GM10847 (cell line): ENCODE measurements around the gene PRMT5.
A peak's percentile ranks its signal among the peaks of the same experiment; 100 is the strongest.

Experiments used
- POLR2A ChIP-seq: IDR thresholded peaks from 2 replicates; pipeline ENCODE4 v1.6.1; 2011; ENCODE audit not compliant: insufficient read length; ENCODE audit errors: extremely low read depth

The PRMT5 gene

DNA sequence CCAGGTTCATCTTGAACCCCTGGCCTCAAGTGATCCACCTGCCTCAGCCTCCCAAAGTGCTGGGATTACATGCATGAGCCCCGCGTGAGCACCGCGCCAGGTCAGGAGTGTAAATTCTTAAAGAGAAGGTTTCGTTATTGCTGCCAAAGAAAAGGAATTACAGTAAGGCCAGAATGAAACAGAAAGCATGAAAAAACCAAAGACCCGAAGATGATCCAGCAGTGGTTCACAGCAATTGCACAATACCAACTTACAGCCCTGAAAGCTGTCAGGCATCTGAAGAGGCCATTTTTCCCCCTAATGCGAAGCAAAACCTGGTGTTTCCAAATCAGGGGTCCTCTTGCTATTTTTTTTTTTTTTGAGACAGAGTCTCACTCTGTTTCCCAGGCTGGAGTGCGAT is 20.6 kb downstream of the PRMT5 start:
- no peak for TF ChIP-seq POLR2A

GRCh38 chr14:22907429-22907828 is 21.7 kb downstream of the PRMT5 start:
- no peak for TF ChIP-seq POLR2A

DNA sequence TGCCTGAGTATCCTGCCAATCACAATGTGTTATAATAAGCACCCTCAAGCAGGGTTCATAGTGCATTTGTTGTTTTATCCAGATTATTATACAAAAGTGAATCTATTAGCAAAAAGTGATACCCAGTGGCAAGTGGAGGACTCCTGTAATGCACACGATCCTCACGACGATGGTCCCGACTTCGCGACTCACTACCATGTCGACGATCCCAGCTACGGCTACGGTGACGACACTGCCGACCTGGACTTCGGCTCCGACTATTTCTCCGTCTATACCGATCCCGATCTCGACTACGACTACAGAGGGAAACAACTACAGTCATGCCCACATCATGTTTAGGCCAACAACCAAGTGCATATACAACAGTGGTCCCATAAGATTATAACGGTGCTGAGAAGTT is 23.1 kb downstream of the PRMT5 start:
- TF ChIP-seq POLR2A = no peak

GRCh38 chr14:22905627-22906026 is 23.5 kb downstream of the PRMT5 start:
- no peak for TF ChIP-seq POLR2A

DNA sequence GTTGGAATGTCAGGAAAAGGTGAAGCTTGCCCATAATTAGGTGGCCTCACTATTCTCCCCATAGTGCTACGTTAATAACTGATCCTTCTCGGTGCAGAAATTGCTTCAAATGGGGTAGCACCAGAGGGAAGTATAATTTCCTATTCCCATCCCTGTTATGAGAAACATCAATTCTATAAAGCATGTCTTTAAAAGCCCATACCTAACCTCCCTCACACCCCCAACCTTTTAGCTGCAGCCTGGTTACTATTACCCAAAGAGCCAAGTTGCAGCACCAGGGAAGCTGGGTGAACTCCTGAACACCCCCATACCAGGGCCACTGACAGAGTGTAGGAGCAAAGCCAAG is 25.5 kb downstream of the PRMT5 start:
- no peak for TF ChIP-seq POLR2A

DNA sequence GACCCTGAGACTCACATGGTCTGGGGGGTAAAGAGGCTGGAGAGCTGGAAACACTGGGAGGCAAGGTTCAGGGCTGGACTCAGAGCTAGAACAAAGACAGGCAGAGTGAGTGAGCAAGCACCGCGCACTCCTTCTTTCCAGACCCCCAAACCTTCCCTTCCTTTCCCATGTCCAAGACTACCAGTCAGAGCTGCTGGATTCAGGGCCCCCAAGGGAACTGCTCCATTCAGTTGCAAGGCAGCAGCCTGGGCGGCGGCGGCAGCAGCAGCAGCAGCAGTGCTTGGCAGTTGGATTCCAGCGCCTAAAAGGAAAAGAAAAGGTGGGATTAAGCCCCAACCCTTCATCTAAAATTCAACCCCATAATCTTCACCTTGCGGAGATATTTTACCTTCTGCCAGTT is 27.4 kb downstream of the PRMT5 start:
- no peak for TF ChIP-seq POLR2A

GRCh38 chr14:22900081-22900799 is 28.9 kb downstream of the PRMT5 start:
- no peak for TF ChIP-seq POLR2A

DNA sequence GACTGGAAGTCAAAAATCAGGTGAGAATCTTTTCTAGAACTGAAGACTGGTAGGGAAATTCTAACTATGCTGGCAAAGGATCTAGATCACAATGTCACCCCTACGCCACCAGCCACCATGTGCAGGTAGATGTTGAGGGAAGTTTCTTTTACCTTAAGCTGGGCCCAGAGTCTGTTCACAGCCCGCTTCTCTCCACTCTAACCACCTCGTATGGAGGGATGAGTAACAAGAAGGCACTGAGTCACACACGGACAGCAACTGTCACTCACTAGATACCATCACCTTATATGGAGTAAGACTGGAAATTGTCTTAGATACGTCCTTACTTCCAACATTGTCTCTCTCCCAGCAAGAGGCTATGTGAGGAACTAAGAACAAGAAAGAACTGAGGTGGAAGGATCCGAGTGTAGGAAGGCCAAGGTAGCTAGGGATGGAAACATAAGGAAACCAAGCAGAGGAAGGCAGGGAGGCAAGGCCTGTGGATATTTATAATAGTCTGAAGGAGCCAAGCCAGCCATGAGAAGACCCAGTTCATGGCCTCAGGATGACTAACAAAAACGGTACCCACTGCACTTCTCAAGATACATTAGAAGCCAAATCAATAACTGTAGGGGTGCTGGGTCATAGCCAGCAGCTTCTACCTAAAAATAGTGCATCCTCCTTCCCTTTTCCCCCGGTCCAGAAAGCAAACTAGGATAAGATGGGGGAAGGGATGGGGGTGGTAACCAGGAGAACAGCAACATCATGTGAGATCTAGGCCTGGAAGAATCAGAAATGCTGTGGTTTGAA is 30.7 kb downstream of the PRMT5 start:
- TF ChIP-seq POLR2A = no peak

DNA sequence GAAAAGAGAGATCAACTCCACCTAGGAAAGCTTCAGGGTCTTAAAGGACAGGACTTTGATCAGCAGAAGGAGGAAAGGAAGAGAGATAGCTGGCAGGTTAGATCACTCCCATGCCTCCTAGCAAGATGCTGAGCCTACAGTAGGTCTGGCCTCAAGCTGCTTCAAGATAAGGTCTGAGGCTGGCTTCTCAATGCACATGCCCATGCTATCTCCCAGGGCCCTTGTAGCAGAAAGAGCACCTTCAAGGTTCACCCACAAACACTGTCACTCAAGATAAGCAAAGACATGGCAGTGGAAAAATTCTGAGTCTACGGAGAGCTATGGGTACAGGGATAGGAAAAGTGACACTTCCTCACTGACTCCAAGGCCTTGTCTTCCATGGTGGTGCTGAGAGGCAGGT is 31.8 kb downstream of the PRMT5 start:
- TF ChIP-seq POLR2A = no peak

GRCh38 chr14:22896760-22897159 is 32.4 kb downstream of the PRMT5 start:
- no peak for TF ChIP-seq POLR2A

DNA sequence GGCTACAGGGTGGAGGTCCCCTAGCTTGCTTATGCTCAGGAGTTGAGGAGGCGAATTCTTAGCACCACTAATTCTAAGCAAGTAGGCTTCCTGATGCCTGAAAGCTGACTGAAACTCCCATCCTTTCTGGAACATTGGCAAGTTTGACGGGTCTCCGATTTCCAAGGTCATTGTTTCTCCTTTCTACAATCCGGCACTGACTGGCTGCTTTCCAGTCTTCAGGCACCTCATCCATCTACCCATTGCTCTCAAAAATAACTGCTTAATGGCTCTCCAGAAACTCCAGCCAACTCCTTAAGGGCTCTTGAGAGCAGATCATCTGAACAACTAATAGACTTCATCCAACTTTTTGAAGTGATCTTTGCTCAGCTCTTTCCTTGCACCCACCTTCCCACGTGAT is 32.8 kb downstream of the PRMT5 start:
- TF ChIP-seq POLR2A = no peak

DNA sequence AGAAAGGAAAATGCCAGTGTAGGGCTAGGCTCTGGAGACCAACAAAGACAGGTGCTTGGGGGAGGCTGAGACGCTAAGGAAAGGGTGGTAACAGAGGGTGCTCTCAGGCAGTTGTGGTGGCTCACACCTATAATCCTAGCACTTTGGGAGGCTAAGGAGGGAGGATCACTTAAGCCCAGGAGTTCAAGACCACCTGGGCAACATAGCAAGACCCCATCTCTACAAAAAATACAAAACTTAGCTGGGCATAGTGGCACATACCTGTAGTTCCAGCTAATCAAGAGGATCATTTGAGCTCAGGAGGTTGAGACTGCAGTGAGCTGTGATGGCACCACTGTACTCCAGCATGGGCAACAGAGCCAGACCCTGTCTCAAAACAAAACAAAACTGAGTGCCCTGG is 33.8 kb downstream of the PRMT5 start:
- no peak for TF ChIP-seq POLR2A

DNA sequence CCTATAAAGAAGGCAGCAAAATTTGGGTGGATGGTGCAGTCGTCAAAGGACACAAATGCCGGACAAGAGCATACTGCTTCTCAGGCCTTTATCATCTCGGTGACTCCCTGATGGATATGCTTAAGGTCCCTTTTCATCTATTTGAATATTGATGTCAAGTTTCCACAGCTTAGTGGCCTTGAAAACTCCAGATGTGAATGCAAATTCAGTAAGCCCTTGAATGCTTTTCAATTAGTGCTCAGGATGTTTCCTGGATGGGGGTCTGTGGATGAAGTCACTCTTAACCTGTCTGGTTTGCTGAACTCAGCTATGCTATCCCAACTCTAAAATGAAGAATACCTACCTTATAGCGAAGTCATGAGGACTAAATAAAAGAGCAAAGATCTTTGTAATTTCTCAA is 35.5 kb downstream of the PRMT5 start:
- no peak for TF ChIP-seq POLR2A

- no peak for TF ChIP-seq POLR2A
Measured at GRCh38 chr14:22892488-22892887, 36.7 kb downstream of the PRMT5 start.

- no peak for TF ChIP-seq POLR2A
Measured at GRCh38 chr14:22890416-22890815, 38.8 kb downstream of the PRMT5 start.

GRCh38 chr14:22888662-22889061 is 40.5 kb downstream of the PRMT5 start:
- TF ChIP-seq POLR2A = no peak

DNA sequence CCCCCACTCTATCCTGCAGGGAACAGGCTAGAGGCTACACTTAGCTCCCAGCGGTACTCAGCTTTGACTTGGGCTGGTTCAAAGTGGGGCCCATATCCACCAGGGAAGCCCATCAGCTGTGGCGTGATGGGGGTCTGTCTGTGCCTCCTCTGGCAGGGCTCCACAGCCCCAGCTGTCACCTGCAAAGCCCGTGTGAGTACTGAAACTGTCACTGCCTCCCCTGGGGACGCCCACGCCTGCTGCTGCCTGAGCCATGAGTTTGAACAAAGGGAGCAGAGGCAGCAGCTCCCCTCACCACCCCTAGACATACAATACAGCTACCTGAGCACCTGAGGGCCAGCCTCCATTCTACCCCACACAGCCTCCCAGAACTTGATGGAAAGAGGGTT is 41.2 kb downstream of the PRMT5 start:
- TF ChIP-seq POLR2A = peak; percentile 39
